HL-60 (cell line): ENCODE measurements around the gene PREB.
"Not testable (repeated sequence)": the region's sequence is repeated elsewhere in the genome, so short reads cannot be mapped to it uniquely, and the experiment has no call there.

Source experiments
- DNase-seq, 2 experiments: peaks; one replicate each; pipeline ENCODE4 v3.0.0-alpha.2; 2010 to 2020; ENCODE audit warnings: low read depth in 1 of 2, low spot score in 1 of 2
- H3K27ac ChIP-seq: fragments of 250-450 bp; sonication (Bioruptor Pico); replicated peaks from 2 replicates; pipeline ENCODE4 v1.5.1; 2020; ENCODE audit warnings: mild to moderate bottlenecking, moderate library complexity
- H3K27me3 ChIP-seq: fragments of 250-450 bp; sonication (Bioruptor Pico); 2 replicates; pipeline ENCODE4 v1.5.1; 2021; ENCODE audit warnings: mild to moderate bottlenecking, moderate library complexity; ENCODE audit not compliant: insufficient read depth, poor library complexity, severe bottlenecking
- H3K4me3 ChIP-seq: replicated peaks from 2 replicates; pipeline ENCODE4 v1.5.1; 2011; ENCODE audit warnings: mild to moderate bottlenecking, control low read depth, low read length; ENCODE audit not compliant: insufficient read depth
- CTCF ChIP-seq: IDR thresholded peaks from one replicate; pipeline ENCODE4 v1.5.1; 2011; ENCODE audit warnings: low read length, control low read depth, inconsistent platforms; ENCODE audit not compliant: insufficient read depth
- GABPA ChIP-seq: IDR thresholded peaks from 2 replicates; pipeline ENCODE4 v1.6.1; 2012; ENCODE audit warnings: low read depth
- POLR2AphosphoS5 ChIP-seq: IDR thresholded peaks from 2 replicates; pipeline ENCODE4 v1.6.1; 2012; ENCODE audit warnings: low read depth
- REST ChIP-seq: IDR thresholded peaks from 2 replicates; pipeline ENCODE4 v1.6.1; 2012; ENCODE audit warnings: low read depth; ENCODE audit not compliant: insufficient replicate concordance
- SPI1 ChIP-seq: IDR thresholded peaks from 2 replicates; pipeline ENCODE4 v1.6.1; 2012; ENCODE audit warnings: low read depth, mild to moderate bottlenecking, borderline replicate concordance

Gene PREB

GRCh38 chr2:27118525-27119329, 15.7 kb downstream of the PREB start, which contains the start of gene CGREF1:
Gene CGREF1, minus strand, starts transcription at chr2:27119128. Its CDS starts 14,762 bp downstream, at chr2:27104366.
- H3K4me3 ChIP-seq = peak within 1 kb of the TSS; percentile 54
- TF ChIP-seq POLR2AphosphoS5 = peak; percentile 42; the same call in 1 of the 2 replicates
- no peak for TF ChIP-seq REST
- no peaks in the 10 kb centered on the region for H3K27me3 ChIP-seq
- peak in 1 of 2 experiments; percentile 61 for DNase-seq
- H3K27ac ChIP-seq = no peak within 1 kb of the TSS; the same call in 1 of the 2 replicates

- no peak for TF ChIP-seq SPI1
- TF ChIP-seq REST = no peak
- no peak for TF ChIP-seq CTCF
- no peak for TF ChIP-seq POLR2AphosphoS5
- no peak for TF ChIP-seq GABPA
- no peak overlapping the region for H3K27ac ChIP-seq
- H3K4me3 ChIP-seq = peak overlapping the region; percentile 54
- H3K27me3 ChIP-seq = no peaks in the 10 kb centered on the region
- DNase-seq = no peak
These were observed 16.4 kb downstream of the PREB start for GRCh38 chr2:27117995-27118524.

GRCh38 chr2:27115519-27115918, 18.9 kb downstream of the PREB start:
- H3K4me3 ChIP-seq = no peak overlapping the region
- no peaks in the 10 kb centered on the region for H3K27me3 ChIP-seq
- no peak overlapping the region for H3K27ac ChIP-seq
- no peak for DNase-seq
- TF ChIP-seq REST (no peak), CTCF (no peak), SPI1 (no peak), GABPA (no peak), POLR2AphosphoS5 (no peak)

GRCh38 chr2:27111392-27112078, 22.9 kb downstream of the PREB start:
- H3K4me3 ChIP-seq, H3K27ac ChIP-seq, DNase-seq: not testable (repeated sequence)

GRCh38 chr2:27110603-27111352, 23.7 kb downstream of the PREB start:
- H3K27me3 ChIP-seq, DNase-seq, H3K4me3 ChIP-seq, H3K27ac ChIP-seq: not testable (repeated sequence)

More at GRCh38 chr2:27111392-27112078, 22.9 kb downstream of the PREB start:
- not testable (repeated sequence) for H3K27me3 ChIP-seq
